ENCODE results near the gene VPS13D.

VPS13D gene

GRCh38 chr1:12508849-12509248 lies 279.0 kb downstream of the VPS13D start:
- no peak for TF ChIP-seq CTCF (IDR thresholded peaks at IDR 0.05; ENCODE audit: low read depth, low read length)
- DNase-seq (ENCODE audit: low read depth, low spot score): no peak
- no peak overlapping the region for H3K4me3 ChIP-seq (ENCODE audit: low read depth, low read length)
- in situ Hi-C loops (cut with HindIII; ENCODE audit: low sequenced_read_pairs): no loop called here

- TF ChIP-seq CTCF (IDR thresholded peaks at IDR 0.05; ENCODE audit: low read depth, low read length): no peak
- no peak overlapping the region for H3K4me3 ChIP-seq (ENCODE audit: low read depth, low read length)
- in situ Hi-C loops (cut with HindIII; ENCODE audit: low sequenced_read_pairs): no loop called here
- DNase-seq (ENCODE audit: low read depth, low spot score): no peak
These were observed 281.3 kb downstream of the VPS13D start for GRCh38 chr1:12511128-12511484.

- DNase-seq (ENCODE audit: low read depth, low spot score): peak; percentile 42
- H3K4me3 ChIP-seq (ENCODE audit: low read depth, low read length): no peak overlapping the region
- in situ Hi-C loops (cut with HindIII; ENCODE audit: low sequenced_read_pairs): no loop called here
- TF ChIP-seq CTCF (IDR thresholded peaks at IDR 0.05; ENCODE audit: low read depth, low read length): no peak
These were observed 282.0 kb downstream of the VPS13D start for GRCh38 chr1:12511516-12512468.

- no peak overlapping the region for H3K4me3 ChIP-seq (ENCODE audit: low read depth, low read length)
- in situ Hi-C loops (cut with HindIII; ENCODE audit: low sequenced_read_pairs): no loop called here
- no peak for DNase-seq (ENCODE audit: low read depth, low spot score)
- TF ChIP-seq CTCF (IDR thresholded peaks at IDR 0.05; ENCODE audit: low read depth, low read length): no peak
These were observed 283.4 kb downstream of the VPS13D start for GRCh38 chr1:12513181-12513580.

GRCh38 chr1:12514590-12514989 lies 284.8 kb downstream of the VPS13D start:
- in situ Hi-C loops (cut with HindIII; ENCODE audit: low sequenced_read_pairs): no loop called here
- DNase-seq (ENCODE audit: low read depth, low spot score): no peak
- TF ChIP-seq CTCF (IDR thresholded peaks at IDR 0.05; ENCODE audit: low read depth, low read length): no peak
- no peak overlapping the region for H3K4me3 ChIP-seq (ENCODE audit: low read depth, low read length)

- TF ChIP-seq CTCF (IDR thresholded peaks at IDR 0.05; ENCODE audit: low read depth, low read length): no peak
- DNase-seq (ENCODE audit: low read depth, low spot score): no peak
- H3K4me3 ChIP-seq (ENCODE audit: low read depth, low read length): no peak overlapping the region
- in situ Hi-C loops (cut with HindIII; ENCODE audit: low sequenced_read_pairs): no loop called here
These were observed 285.4 kb downstream of the VPS13D start for GRCh38 chr1:12515234-12515633.
